OCI-M2 (cell line): ENCODE results near the gene PARVG.

Source experiments
- DNase-seq: peaks from one replicate; lab custom pipeline; 2025; ENCODE audit not compliant: unreplicated experiment; lab: John Stamatoyannopoulos, UW

The PARVG gene

GRCh38 chr22:44180706-44181032 is at the start of gene PARVG:
PARVG (plus strand) TSS chr22:44180925; CDS start chr22:44183330, 2,405 bp downstream.
- no peak for DNase-seq

- DNase-seq: no peak
Observed at GRCh38 chr22:44131412-44131811, 49.3 kb upstream of the PARVG start.

- DNase-seq: no peak
Observed at GRCh38 chr22:44131989-44132685, 48.6 kb upstream of the PARVG start.

- no peak for DNase-seq
Observed at GRCh38 chr22:44132724-44133123, 48.0 kb upstream of the PARVG start.

- no peak for DNase-seq
Observed at GRCh38 chr22:44133161-44133560, 47.6 kb upstream of the PARVG start.

GRCh38 chr22:44133901-44134571 is 46.7 kb upstream of the PARVG start:
- DNase-seq: no peak

GRCh38 chr22:44136112-44136511 is 44.6 kb upstream of the PARVG start:
- no peak for DNase-seq

GRCh38 chr22:44136786-44137185 is 43.9 kb upstream of the PARVG start:
- DNase-seq: no peak

- no peak for DNase-seq
Observed at GRCh38 chr22:44137415-44137814, 43.3 kb upstream of the PARVG start.

GRCh38 chr22:44139773-44140172 is 41.0 kb upstream of the PARVG start:
- DNase-seq: no peak

- no peak for DNase-seq
Observed at GRCh38 chr22:44142421-44143104, 38.2 kb upstream of the PARVG start.

GRCh38 chr22:44143105-44143474 is 37.6 kb upstream of the PARVG start:
- no peak for DNase-seq

- no peak for DNase-seq
Observed at GRCh38 chr22:44143579-44143978, 37.1 kb upstream of the PARVG start.

- DNase-seq: no peak
Observed at GRCh38 chr22:44144046-44144569, 36.6 kb upstream of the PARVG start.

- DNase-seq: no peak
Observed at GRCh38 chr22:44145544-44145943, 35.2 kb upstream of the PARVG start.

- DNase-seq: no peak
Observed at GRCh38 chr22:44146088-44146861, 34.5 kb upstream of the PARVG start.

- no peak for DNase-seq
Observed at GRCh38 chr22:44147008-44147645, 33.6 kb upstream of the PARVG start.

GRCh38 chr22:44147821-44148574 is 32.7 kb upstream of the PARVG start:
- DNase-seq: no peak

GRCh38 chr22:44151676-44152075 is 29.0 kb upstream of the PARVG start:
- no peak for DNase-seq

- no peak for DNase-seq
Observed at GRCh38 chr22:44153710-44154109, 27.0 kb upstream of the PARVG start.
